Activated gamma-delta T cell (primary cell): ENCODE data around the gene MGLL.
"Not testable (repeated sequence)": the region's sequence is repeated elsewhere in the genome, so short reads cannot be mapped to it uniquely, and the experiment has no call there.

Experiments
- DNase-seq: peaks from one replicate; lab custom pipeline; 2025; lab: John Stamatoyannopoulos, UW

Gene MGLL

GRCh38 chr3:127709320-127710060 is 112.8 kb downstream of the MGLL start:
- no peak for DNase-seq

DNA sequence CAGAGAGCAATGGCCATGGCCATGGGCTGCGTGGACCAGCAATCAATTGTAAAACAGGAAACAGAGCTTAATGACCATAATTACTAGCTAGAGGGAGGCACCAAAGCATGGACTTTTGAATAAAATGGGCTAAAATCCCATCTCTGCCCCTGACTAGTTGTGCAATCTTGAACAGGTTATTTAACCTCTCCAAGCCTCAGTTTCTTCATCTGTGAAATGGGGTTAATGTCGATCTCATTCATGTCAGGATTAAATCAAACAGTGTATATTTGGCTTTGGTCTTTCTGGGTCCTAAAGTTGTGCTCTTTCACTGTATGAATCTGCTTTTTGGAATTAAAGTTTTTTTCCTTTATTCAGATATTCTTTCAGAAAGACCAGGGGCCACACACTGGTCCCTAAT is 113.5 kb downstream of the MGLL start:
- DNase-seq = no peak

DNA sequence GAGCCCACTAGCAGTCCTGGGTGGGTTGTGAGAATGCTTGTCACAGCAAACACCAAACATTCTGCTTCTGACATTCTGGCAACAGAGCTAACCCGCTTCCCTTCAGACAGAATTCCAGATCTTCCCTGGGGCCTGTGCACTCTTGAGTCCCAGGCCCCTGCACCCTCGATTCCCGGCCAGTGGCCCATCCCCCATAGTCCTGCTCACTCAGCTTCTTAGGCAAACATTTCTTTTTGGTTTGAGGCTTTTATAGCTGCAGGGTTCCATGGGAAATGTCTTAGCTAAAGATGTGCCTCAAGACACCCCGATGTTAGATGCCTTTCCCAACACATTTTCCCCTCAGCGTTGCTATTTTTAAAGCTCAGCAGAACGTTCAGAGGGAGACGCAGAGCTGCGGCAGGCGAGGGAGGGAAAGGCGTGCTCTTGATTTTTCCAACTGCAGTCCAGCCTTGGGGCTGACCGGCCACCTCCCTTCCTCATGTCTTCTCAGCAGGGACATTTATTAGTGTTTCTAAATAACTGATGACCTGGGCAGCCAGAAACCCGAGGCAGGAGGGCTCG is 114.4 kb downstream of the MGLL start:
- no peak for DNase-seq

- no peak for DNase-seq
Observed at GRCh38 chr3:127706785-127707351, 115.4 kb downstream of the MGLL start.

DNA sequence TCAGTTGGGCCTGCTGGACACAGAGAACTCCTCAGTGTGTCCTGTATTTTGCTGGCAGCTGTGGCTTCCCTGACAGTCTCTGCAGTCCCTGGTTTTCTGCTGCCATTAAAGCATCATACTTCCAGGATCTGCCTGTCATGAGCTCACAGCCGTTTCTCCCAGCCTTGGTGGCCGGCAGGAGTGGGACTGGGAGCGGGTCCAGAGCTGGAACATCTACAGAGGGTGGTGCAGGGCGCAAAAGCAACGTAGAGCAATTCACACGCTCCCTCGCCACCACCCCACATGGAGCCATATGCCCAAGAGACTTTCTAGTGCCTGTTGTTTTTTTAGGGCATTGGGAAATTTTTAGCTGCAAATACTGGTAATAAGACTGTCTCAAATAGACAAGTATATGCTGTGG is 116.0 kb downstream of the MGLL start:
- DNase-seq = no peak

DNA sequence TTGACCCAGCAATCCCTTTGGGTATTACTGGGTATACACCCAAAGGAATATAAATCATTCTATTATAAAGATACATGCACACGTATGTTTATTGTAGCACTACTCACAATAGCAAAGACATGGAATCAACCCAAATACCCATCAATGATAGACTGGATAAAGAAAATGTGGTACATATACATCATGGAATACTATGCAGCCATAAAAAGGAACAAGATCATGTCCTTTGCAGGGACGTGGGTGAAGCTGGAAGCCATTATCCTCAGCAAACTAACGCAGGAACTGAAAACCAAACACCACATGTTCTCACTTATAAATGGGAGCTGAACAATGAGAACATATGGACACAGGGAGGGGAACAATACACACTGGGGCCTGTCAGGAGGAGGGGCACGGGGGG is 117.5 kb downstream of the MGLL start:
- DNase-seq = not testable (repeated sequence)

- no peak for DNase-seq
Observed at GRCh38 chr3:127702151-127702578, 120.2 kb downstream of the MGLL start.

- DNase-seq = no peak
Observed at GRCh38 chr3:127701280-127701911, 120.9 kb downstream of the MGLL start.

GRCh38 chr3:127700406-127700805 is 121.9 kb downstream of the MGLL start:
- DNase-seq = no peak

- DNase-seq = no peak
Observed at GRCh38 chr3:127699416-127700300, 122.7 kb downstream of the MGLL start.

DNA sequence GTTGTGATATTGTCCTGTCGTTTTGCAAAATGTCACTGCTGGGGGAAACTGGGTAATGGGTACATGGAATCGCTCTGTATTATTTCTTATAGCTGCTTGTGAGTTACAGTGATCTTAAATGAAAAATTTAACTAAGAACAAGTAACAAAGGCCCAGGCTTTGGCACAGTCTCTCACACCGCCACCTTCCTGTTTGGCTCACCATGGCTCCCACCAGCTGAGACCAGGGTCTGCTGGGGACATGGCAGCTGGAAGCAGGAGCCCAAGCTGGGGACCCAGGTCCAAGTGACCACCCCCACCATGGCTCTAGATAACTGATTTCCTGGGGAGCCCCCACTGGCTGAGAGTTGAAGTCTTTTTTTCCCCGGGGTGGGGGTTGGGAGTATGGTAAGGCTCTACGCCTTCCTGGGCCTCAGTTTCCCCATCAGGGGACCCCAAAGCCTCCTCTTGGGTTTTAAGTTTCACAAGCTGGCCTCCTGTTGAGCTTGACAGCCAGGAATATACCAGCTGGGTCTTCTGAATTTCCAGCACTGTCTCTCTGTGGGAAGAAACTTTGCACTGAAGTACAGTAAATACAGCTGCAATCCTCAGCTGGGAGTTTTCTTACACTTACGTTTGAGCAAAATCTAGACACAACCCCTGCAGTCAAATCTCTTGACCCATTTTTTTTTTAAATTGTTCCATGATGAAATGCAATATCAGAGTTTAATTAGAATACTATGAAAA is 123.5 kb downstream of the MGLL start:
- DNase-seq = no peak

DNA sequence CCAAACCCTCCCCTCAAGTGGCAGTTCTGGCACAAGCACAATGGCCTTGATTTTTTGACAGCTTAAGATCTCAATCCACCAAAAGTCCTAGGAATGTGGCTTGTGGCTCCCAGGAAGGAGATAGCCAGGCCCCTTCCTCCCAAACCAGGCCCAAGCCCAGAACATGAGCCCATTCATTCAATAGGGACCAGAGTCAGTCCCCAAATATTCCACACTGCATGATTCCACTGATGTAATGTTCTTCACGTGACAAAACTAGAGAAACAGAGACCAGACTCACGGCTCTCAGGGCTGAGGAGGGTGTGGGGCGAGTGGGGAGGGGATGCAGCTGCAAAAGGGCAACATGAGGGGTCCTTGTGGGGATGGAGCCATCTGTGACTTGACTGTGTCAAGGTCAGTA is 124.0 kb downstream of the MGLL start:
- DNase-seq = no peak

DNA sequence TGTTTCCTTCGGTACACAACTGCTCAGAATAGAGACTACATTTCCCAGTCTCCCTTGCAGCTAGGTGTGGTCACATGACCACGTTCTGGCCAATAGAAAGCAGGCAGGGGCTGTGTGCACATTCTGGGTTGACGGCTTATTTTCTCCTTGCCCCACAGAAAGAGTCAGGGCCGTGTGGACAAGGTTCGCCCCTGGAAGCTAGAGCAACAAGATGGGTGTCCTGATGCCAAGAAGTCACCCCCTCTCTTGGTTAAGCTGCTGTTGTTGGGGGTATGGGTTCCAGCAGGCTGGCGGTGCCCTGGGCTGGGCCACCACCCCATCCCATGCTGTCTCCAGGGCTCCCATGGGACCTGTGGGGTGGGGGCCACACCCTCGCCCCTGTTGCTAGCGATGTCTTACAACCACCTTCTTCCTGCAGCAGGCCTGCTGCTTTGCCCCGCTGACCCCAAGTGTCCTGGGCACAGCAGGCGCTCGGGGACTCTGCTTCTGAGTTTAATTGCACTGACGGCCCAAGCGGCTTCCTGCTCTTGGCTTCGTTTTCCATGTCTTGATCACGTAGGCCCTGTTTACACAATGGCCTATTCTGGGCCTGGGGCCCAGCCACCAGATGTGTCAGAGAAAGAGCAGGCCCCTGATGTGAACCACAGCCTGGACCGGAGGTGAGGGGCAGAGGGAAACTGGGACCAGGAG is 124.6 kb downstream of the MGLL start:
- no peak for DNase-seq

- DNase-seq = no peak
Observed at GRCh38 chr3:127694467-127695215, 127.7 kb downstream of the MGLL start.

- DNase-seq = no peak
Observed at GRCh38 chr3:127693336-127693843, 128.9 kb downstream of the MGLL start.

DNA sequence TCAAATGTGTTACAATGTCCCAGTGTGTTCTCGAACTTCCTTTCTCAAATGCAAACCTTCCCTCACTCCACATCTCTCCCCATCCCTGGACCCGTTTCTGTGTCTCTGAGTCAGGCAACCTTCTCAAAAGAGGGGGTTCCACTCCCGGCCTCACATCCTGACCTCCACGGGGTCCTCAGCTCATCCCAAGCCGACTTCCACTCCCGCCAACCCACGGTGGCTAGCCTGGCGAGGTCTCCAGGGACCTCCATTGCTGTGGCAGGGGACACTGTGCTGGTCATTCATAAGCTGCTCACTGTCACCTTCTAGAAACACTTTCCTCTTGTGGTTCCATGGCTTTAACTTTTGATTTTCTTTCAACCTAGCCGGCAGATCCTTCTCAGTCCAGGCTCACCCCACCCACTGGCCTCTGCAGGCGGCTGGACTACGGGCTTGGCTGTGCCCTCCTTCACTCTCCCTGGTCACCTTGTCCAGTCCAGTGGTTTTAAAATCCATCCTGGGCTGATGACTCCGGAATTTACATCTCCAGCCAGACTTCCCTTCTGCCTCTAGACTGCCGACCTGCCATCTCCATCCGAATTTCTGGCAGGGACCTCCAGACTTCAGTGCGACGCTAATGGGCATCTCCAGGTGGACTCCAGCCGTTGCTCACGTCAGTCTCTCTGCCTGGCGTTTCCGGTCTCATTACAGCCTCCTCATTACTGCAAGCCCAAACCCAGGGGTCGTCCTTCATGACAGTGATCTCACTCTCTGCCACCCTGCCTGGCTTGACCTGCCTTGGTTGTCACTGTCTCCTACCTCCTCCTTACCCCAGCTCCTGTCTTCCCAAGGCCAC is 129.6 kb downstream of the MGLL start:
- DNase-seq = no peak

- DNase-seq = no peak
Observed at GRCh38 chr3:127691974-127692373, 130.3 kb downstream of the MGLL start.

GRCh38 chr3:127691489-127691888 is 130.8 kb downstream of the MGLL start:
- DNase-seq = no peak
